Activated effector memory CD4-positive, alpha-beta T cell treated with anti-CD3 and anti-CD28 coated beads, Interleukin-2, amount 50 U/mL, for 16 hours (primary cell): ENCODE data around the gene LMF2.
A peak's percentile ranks its signal among the peaks of the same experiment; 100 is the strongest.

ENCODE experiments used
- DNase-seq: peaks from one replicate; pipeline ENCODE4 v3.0.0-alpha.2; 2020

The LMF2 gene

GRCh38 chr22:50481045-50481439 is 26.5 kb downstream of the LMF2 start:
- DNase-seq: no peak

GRCh38 chr22:50479721-50480120 is 27.8 kb downstream of the LMF2 start:
- no peak for DNase-seq

- no peak for DNase-seq
Measured at GRCh38 chr22:50477923-50478322, 29.6 kb downstream of the LMF2 start.

- DNase-seq: no peak
Measured at GRCh38 chr22:50476868-50477267, 30.6 kb downstream of the LMF2 start.

GRCh38 chr22:50475652-50476002 is 31.9 kb downstream of the LMF2 start:
- DNase-seq: no peak

- DNase-seq: peak; percentile 97
Measured at GRCh38 chr22:50474710-50475651, 32.5 kb downstream of the LMF2 start, which contains the start of gene SBF1. Gene SBF1 (minus strand): TSS chr22:50475035. CDS start chr22:50474840, 195 bp downstream.

GRCh38 chr22:50473855-50474671 is 33.4 kb downstream of the LMF2 start:
- peak; percentile 74 for DNase-seq

GRCh38 chr22:50473088-50473487 is 34.4 kb downstream of the LMF2 start:
- peak; percentile 82 for DNase-seq

GRCh38 chr22:50471962-50472361 is 35.5 kb downstream of the LMF2 start:
- DNase-seq: no peak

- DNase-seq: no peak
Measured at GRCh38 chr22:50471197-50471847, 36.2 kb downstream of the LMF2 start.

GRCh38 chr22:50470491-50470890 is 37.0 kb downstream of the LMF2 start:
- DNase-seq: no peak

- DNase-seq: peak; percentile 97
Measured at GRCh38 chr22:50469377-50470305, 37.9 kb downstream of the LMF2 start.

GRCh38 chr22:50468626-50469025 is 38.9 kb downstream of the LMF2 start:
- no peak for DNase-seq

- DNase-seq: no peak
Measured at GRCh38 chr22:50467773-50468440, 39.6 kb downstream of the LMF2 start.

GRCh38 chr22:50467341-50467740 is 40.2 kb downstream of the LMF2 start:
- no peak for DNase-seq

- no peak for DNase-seq
Measured at GRCh38 chr22:50465066-50465930, 42.2 kb downstream of the LMF2 start.

GRCh38 chr22:50464451-50464850 is 43.1 kb downstream of the LMF2 start:
- no peak for DNase-seq

- no peak for DNase-seq
Measured at GRCh38 chr22:50463188-50463900, 44.2 kb downstream of the LMF2 start.

- DNase-seq: no peak
Measured at GRCh38 chr22:50461979-50462540, 45.4 kb downstream of the LMF2 start.
